ENCODE data around the gene RRBP1. TPM values are rescaled to one million over a fixed set of nuclear protein-coding genes. Genes with fewer than 3 reads are reported as not detected.

Gene RRBP1
- total RNA-seq, 1 donor from 2014 or later: 46.7 TPM

DNA sequence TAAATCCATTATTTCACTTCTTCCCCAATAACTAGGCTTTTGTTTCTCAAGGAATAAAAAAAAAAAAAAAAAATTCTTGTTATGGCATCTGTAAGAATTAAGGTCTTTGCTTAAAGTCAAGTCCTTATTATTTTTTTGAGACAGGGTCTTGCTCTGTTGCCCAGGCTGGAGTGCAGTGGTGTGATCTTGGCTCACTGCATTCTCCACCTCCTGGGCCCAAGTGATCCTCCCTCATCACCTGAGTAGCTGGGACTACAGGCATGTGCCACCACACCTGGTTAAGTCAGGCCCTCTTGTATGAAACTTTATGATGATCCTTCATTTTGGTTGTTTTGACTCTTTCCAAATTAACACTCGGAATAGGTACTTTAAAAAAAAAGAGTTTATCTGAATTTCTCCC, 94.9 kb downstream of the RRBP1 start:
- Mint-ChIP-seq H3K4me1 (peaks cover 13% of the 10 kb centered on the region), H3K27me3 (ENCODE audit: low read depth) (no peaks in the 10 kb centered on the region), H3K4me3 (no peak overlapping the region), H3K27ac (ENCODE audit: unreplicated experiment) (no peak overlapping the region), H3K36me3 (ENCODE audit: low read depth) (no peaks in the 10 kb centered on the region), H3K9me3 (no peaks in the 10 kb centered on the region)
- DNase-seq (ENCODE audit: low read depth, low spot score): no peak
- TF ChIP-seq, protein P1, sequence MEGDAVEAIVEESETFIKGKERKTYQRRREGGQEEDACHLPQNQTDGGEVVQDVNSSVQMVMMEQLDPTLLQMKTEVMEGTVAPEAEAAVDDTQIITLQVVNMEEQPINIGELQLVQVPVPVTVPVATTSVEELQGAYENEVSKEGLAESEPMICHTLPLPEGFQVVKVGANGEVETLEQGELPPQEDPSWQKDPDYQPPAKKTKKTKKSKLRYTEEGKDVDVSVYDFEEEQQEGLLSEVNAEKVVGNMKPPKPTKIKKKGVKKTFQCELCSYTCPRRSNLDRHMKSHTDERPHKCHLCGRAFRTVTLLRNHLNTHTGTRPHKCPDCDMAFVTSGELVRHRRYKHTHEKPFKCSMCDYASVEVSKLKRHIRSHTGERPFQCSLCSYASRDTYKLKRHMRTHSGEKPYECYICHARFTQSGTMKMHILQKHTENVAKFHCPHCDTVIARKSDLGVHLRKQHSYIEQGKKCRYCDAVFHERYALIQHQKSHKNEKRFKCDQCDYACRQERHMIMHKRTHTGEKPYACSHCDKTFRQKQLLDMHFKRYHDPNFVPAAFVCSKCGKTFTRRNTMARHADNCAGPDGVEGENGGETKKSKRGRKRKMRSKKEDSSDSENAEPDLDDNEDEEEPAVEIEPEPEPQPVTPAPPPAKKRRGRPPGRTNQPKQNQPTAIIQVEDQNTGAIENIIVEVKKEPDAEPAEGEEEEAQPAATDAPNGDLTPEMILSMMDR (conservative IDR thresholded peaks at IDR 0.05): no peak

DNA sequence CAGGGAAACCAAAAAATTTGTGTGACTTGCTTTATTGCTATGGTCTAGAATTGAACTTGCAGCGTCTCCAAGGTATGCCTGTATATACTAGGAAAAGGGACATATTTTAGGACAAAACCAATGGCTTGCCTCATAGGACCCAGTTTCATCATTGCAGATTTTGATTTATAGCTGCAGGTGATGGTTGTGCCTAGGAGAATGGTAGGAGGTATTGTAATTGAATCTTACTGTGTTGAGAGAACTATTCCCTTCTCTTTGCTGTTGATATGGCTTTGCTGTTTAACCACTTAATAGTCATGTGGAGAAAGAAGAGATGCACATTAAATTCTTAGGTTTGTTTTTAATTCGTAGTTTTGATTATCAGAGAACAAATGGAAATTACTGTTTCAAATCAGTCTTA, 95.8 kb downstream of the RRBP1 start:
- no peaks in the 10 kb centered on the region for H3K9me3 Mint-ChIP-seq
- H3K27ac Mint-ChIP-seq (ENCODE audit: unreplicated experiment): no peak overlapping the region
- no peak for DNase-seq (ENCODE audit: low read depth, low spot score)
- TF ChIP-seq, protein P1 (conservative IDR thresholded peaks at IDR 0.05): no peak
- peaks cover 14% of the 10 kb centered on the region for H3K4me1 Mint-ChIP-seq
- no peak overlapping the region for H3K4me3 Mint-ChIP-seq
- H3K27me3 Mint-ChIP-seq (ENCODE audit: low read depth): no peaks in the 10 kb centered on the region
- no peaks in the 10 kb centered on the region for H3K36me3 Mint-ChIP-seq (ENCODE audit: low read depth)

DNA sequence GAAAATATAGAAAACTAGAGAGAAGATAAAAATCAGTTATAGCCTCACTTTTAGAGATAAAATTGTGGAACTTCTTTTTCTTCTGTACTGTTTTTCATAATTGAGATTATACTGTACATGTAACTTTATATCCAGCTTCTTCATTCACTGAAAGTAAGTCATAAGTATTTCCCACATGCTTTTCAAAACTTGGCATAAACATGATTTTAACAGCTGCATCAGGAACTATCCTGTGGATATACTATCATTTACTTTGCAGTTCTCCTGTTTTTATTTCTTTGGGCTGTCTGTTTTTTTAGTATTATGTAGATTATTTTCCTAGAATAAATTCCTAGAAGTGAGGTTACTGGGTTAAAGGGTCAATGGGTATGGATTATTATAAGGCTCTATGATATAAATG, 97.4 kb downstream of the RRBP1 start:
- DNase-seq (ENCODE audit: low read depth, low spot score): no peak
- H3K36me3 Mint-ChIP-seq (ENCODE audit: low read depth): no peaks in the 10 kb centered on the region
- no peak overlapping the region for H3K27ac Mint-ChIP-seq (ENCODE audit: unreplicated experiment)
- H3K4me1 Mint-ChIP-seq: peaks cover 9% of the 10 kb centered on the region
- TF ChIP-seq, protein P1 (conservative IDR thresholded peaks at IDR 0.05): no peak
- H3K9me3 Mint-ChIP-seq: no peaks in the 10 kb centered on the region
- H3K27me3 Mint-ChIP-seq (ENCODE audit: low read depth): no peaks in the 10 kb centered on the region
- H3K4me3 Mint-ChIP-seq: no peak overlapping the region

DNA sequence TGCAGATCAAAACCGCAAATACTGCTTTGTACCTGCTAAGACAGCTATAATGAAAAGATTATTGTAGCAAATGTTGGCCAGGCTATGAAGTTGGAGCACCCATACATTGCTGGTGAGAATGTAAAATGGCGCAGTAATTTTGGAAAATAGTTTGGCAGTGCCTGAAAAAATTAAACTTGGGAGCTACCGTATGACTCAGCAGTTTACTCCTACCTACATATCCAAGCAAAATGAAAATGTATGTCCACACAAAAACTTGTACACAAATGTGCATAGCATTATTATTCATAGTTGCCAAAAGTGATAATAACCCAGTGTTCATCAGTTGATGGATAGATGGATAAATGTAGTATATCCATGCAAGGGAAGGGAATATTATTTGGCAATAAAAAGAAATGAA, 98.9 kb downstream of the RRBP1 start:
- H3K9me3 Mint-ChIP-seq: no peaks in the 10 kb centered on the region
- no peaks in the 10 kb centered on the region for H3K36me3 Mint-ChIP-seq (ENCODE audit: low read depth)
- no peak overlapping the region for H3K27ac Mint-ChIP-seq (ENCODE audit: unreplicated experiment)
- H3K27me3 Mint-ChIP-seq (ENCODE audit: low read depth): no peaks in the 10 kb centered on the region
- no peak for DNase-seq (ENCODE audit: low read depth, low spot score)
- no peak overlapping the region for H3K4me3 Mint-ChIP-seq
- peaks cover 8% of the 10 kb centered on the region for H3K4me1 Mint-ChIP-seq
- TF ChIP-seq, protein P1 (conservative IDR thresholded peaks at IDR 0.05): no peak

DNA sequence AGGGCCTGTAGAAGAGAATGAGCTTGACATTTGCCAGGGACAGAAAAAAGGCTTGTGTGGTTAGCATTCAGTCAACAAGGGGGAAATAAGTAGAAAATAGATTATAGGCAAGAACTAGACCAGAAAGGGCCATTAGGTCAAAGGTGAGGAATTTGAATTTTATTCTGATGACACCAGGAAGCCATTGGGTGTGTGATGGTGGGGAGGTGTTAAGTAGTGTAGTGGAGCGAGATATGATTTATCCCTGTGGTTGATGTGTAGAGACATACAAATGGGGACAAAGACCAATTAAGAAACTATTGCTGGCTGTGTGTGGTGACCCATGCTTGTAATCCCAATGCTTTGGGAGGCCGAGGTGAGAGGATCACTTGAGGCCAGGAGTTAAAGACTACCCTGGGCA, 101.1 kb downstream of the RRBP1 start:
- DNase-seq (ENCODE audit: low read depth, low spot score): no peak
- no peak overlapping the region for H3K27ac Mint-ChIP-seq (ENCODE audit: unreplicated experiment)
- no peaks in the 10 kb centered on the region for H3K27me3 Mint-ChIP-seq (ENCODE audit: low read depth)
- peaks cover 6% of the 10 kb centered on the region for H3K4me1 Mint-ChIP-seq
- no peak overlapping the region for H3K4me3 Mint-ChIP-seq
- H3K9me3 Mint-ChIP-seq: no peaks in the 10 kb centered on the region
- TF ChIP-seq, protein P1 (conservative IDR thresholded peaks at IDR 0.05): no peak
- peaks cover 3% of the 10 kb centered on the region for H3K36me3 Mint-ChIP-seq (ENCODE audit: low read depth)

All from neural crest cell (in vitro differentiated cells).